ENCODE measurements around the gene KCNN1.

- TF ChIP-seq RARB (CRISPR knock-in tag; IDR thresholded peaks at IDR 0.05) (no peak), TSHZ2 (CRISPR knock-in tag; IDR thresholded peaks at IDR 0.05) (0 out of 2 replicates have a peak, but pooled peaks have one; percentile 21), ZFP3 (CRISPR knock-in tag; IDR thresholded peaks at IDR 0.05) (no peak), ZFP30 (CRISPR knock-in tag; IDR thresholded peaks at IDR 0.05) (no peak), ZNF565 (CRISPR knock-in tag; conservative IDR thresholded peaks at IDR 0.05; ENCODE audit: low read depth) (no peak), ZNF8 (CRISPR knock-in tag; IDR thresholded peaks at IDR 0.05) (no peak), CSDC2 (CRISPR knock-in tag; IDR thresholded peaks at IDR 0.05) (no peak), ARNTL (CRISPR knock-in tag; IDR thresholded peaks at IDR 0.05; ENCODE audit: borderline replicate concordance, low read depth) (no peak)
- TF ChIP-seq, protein P1, sequence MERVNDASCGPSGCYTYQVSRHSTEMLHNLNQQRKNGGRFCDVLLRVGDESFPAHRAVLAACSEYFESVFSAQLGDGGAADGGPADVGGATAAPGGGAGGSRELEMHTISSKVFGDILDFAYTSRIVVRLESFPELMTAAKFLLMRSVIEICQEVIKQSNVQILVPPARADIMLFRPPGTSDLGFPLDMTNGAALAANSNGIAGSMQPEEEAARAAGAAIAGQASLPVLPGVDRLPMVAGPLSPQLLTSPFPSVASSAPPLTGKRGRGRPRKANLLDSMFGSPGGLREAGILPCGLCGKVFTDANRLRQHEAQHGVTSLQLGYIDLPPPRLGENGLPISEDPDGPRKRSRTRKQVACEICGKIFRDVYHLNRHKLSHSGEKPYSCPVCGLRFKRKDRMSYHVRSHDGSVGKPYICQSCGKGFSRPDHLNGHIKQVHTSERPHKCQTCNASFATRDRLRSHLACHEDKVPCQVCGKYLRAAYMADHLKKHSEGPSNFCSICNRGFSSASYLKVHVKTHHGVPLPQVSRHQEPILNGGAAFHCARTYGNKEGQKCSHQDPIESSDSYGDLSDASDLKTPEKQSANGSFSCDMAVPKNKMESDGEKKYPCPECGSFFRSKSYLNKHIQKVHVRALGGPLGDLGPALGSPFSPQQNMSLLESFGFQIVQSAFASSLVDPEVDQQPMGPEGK (CRISPR knock-in tag; IDR thresholded peaks at IDR 0.05; ENCODE audit: borderline replicate concordance) = no peak
- TF ChIP-seq, protein P2, sequence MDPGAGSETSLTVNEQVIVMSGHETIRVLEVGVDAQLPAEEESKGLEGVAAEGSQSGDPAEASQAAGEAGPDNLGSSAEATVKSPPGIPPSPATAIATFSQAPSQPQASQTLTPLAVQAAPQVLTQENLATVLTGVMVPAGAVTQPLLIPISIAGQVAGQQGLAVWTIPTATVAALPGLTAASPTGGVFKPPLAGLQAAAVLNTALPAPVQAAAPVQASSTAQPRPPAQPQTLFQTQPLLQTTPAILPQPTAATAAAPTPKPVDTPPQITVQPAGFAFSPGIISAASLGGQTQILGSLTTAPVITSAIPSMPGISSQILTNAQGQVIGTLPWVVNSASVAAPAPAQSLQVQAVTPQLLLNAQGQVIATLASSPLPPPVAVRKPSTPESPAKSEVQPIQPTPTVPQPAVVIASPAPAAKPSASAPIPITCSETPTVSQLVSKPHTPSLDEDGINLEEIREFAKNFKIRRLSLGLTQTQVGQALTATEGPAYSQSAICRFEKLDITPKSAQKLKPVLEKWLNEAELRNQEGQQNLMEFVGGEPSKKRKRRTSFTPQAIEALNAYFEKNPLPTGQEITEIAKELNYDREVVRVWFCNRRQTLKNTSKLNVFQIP (CRISPR knock-in tag; IDR thresholded peaks at IDR 0.05; ENCODE audit: borderline replicate concordance, low read depth) = no peak
Measured at GRCh38 chr19:18007917-18008673, 41.2 kb downstream of the KCNN1 start, which contains the start of gene ARRDC2.

All from SK-N-SH treated with all-trans-retinoic acid at 6 μM for 48 hours (cell line).